Measurements from ENCODE around the gene SAMD4A.
"Not testable (repeated sequence)": the region's sequence is repeated elsewhere in the genome, so short reads cannot be mapped to it uniquely, and the experiment has no call there.

SAMD4A gene

GRCh38 chr14:54742492-54743350, 175.8 kb downstream of the SAMD4A start:
- DNase-seq, result no peak

GRCh38 chr14:54743382-54743781, 176.5 kb downstream of the SAMD4A start:
- no peak for DNase-seq

GRCh38 chr14:54746019-54746418, 179.1 kb downstream of the SAMD4A start:
- DNase-seq, result peak; percentile 9

- DNase-seq, result no peak
Measured at GRCh38 chr14:54747616-54748015, 180.7 kb downstream of the SAMD4A start.

- no peak for DNase-seq
Measured at GRCh38 chr14:54749180-54749579, 182.3 kb downstream of the SAMD4A start.

- no peak for DNase-seq
Measured at GRCh38 chr14:54749727-54750126, 182.8 kb downstream of the SAMD4A start.

GRCh38 chr14:54752611-54753010, 185.7 kb downstream of the SAMD4A start:
- DNase-seq, result not testable (repeated sequence)

- DNase-seq, result not testable (repeated sequence)
Measured at GRCh38 chr14:54753396-54753795, 186.5 kb downstream of the SAMD4A start.

GRCh38 chr14:54754116-54754622, 187.2 kb downstream of the SAMD4A start:
- no peak for DNase-seq

- DNase-seq, result no peak
Measured at GRCh38 chr14:54754623-54755386, 187.9 kb downstream of the SAMD4A start.

- no peak for DNase-seq
Measured at GRCh38 chr14:54756656-54757392, 189.9 kb downstream of the SAMD4A start.

- DNase-seq, result no peak
Measured at GRCh38 chr14:54758041-54758440, 191.1 kb downstream of the SAMD4A start.

GRCh38 chr14:54759982-54760585, 193.2 kb downstream of the SAMD4A start:
- DNase-seq, result no peak

- no peak for DNase-seq
Measured at GRCh38 chr14:54760866-54761575, 194.1 kb downstream of the SAMD4A start.

GRCh38 chr14:54761835-54762234, 194.9 kb downstream of the SAMD4A start:
- DNase-seq, result no peak

GRCh38 chr14:54762296-54762695, 195.4 kb downstream of the SAMD4A start:
- no peak for DNase-seq

GRCh38 chr14:54763761-54764160, 196.8 kb downstream of the SAMD4A start:
- DNase-seq, result no peak

- no peak for DNase-seq
Measured at GRCh38 chr14:54766276-54767138, 199.6 kb downstream of the SAMD4A start.

- DNase-seq, result no peak
Measured at GRCh38 chr14:54767139-54767431, 200.2 kb downstream of the SAMD4A start.

GRCh38 chr14:54767450-54767849, 200.5 kb downstream of the SAMD4A start:
- DNase-seq, result no peak

- DNase-seq, result no peak
Measured at GRCh38 chr14:54768501-54769129, 201.7 kb downstream of the SAMD4A start.
